ENCODE data around the gene SIGLEC8. TPM values are rescaled to one million over a fixed set of nuclear protein-coding genes. Genes with fewer than 3 reads are reported as not detected.
"Not testable (repeated sequence)": the region's sequence is repeated elsewhere in the genome, so short reads cannot be mapped to it uniquely, and the experiment has no call there.

The SIGLEC8 gene
- total and polyA plus RNA-seq, 3 experiments from 2014 or later, result not detected

- Mint-ChIP-seq H3K4me1 (peaks cover 0 to 12% (median 3%) of the 10 kb centered on the region in 3 donors), H3K36me3 (no peaks in the 10 kb centered on the region), H3K4me3 (no peak overlapping the region), H3K9me3 (no peaks in the 10 kb centered on the region), H3K27me3 (peaks cover 5 to 24% of the 10 kb centered on the region in 2 donors), H3K27ac (no peak overlapping the region)
- H3K27me3 ChIP-seq (ENCODE audit: insufficient read depth, low read length, poor library complexity, severe bottlenecking), result peaks cover 3% of the 10 kb centered on the region
- ChIA-PET POLR2A (no interaction called here), CTCF (interaction anchor here (2.5 to 3.7 kb wide), 2 partner anchors 12 to 39 kb away, joined by 6 to 12 read pairs; no protein-coding TSS in a partner anchor)
- no peaks in the 10 kb centered on the region for H3K36me3 ChIP-seq (ENCODE audit: insufficient read depth, low read length)
- no peak for DNase-seq
- H3K4me1 ChIP-seq (ENCODE audit: insufficient read depth, low read length), result no peaks in the 10 kb centered on the region
- no peaks in the 10 kb centered on the region for H3K9me3 ChIP-seq (ENCODE audit: low read length)
- no peak overlapping the region for H3K4me3 ChIP-seq (ENCODE audit: low read length)
- H3K27ac ChIP-seq (ENCODE audit: low read depth, low read length), result no peak overlapping the region
These were observed 23.8 kb downstream of the SIGLEC8 start for GRCh38 chr19:51434456-51434855.

- no peak for DNase-seq
- Mint-ChIP-seq H3K27me3 (peaks cover 5 to 22% of the 10 kb centered on the region in 2 donors), H3K9me3 (no peaks in the 10 kb centered on the region), H3K36me3 (no peaks in the 10 kb centered on the region), H3K4me3 (no peak overlapping the region), H3K27ac (no peak overlapping the region), H3K4me1 (peaks cover 0 to under 1% (median 0%) of the 10 kb centered on the region in 3 donors)
- H3K4me1 ChIP-seq (ENCODE audit: insufficient read depth, low read length), result no peaks in the 10 kb centered on the region
- CTCF ChIA-PET, result interaction anchor here (0.8 to 2.5 kb wide), 2 partner anchors 11 to 40 kb away, joined by 3 to 6 read pairs; no protein-coding TSS in a partner anchor
- H3K4me3 ChIP-seq (ENCODE audit: low read length), result no peak overlapping the region
- peaks cover 3% of the 10 kb centered on the region for H3K27me3 ChIP-seq (ENCODE audit: insufficient read depth, low read length, poor library complexity, severe bottlenecking)
- H3K9me3 ChIP-seq (ENCODE audit: low read length), result no peaks in the 10 kb centered on the region
- POLR2A ChIA-PET, result no interaction called here
- no peaks in the 10 kb centered on the region for H3K36me3 ChIP-seq (ENCODE audit: insufficient read depth, low read length)
- no peak overlapping the region for H3K27ac ChIP-seq (ENCODE audit: low read depth, low read length)
These were observed 25.2 kb downstream of the SIGLEC8 start for GRCh38 chr19:51433043-51433442.

GRCh38 chr19:51431124-51431523, 27.1 kb downstream of the SIGLEC8 start:
- ChIA-PET CTCF (no interaction called here), POLR2A (no interaction called here)
- Histone ChIP-seq H3K9me3 (ENCODE audit: low read length) (no peaks in the 10 kb centered on the region), H3K4me1 (ENCODE audit: insufficient read depth, low read length) (no peaks in the 10 kb centered on the region), H3K27me3 (ENCODE audit: insufficient read depth, low read length, poor library complexity, severe bottlenecking) (no peaks in the 10 kb centered on the region), H3K27ac (ENCODE audit: low read depth, low read length) (no peak overlapping the region), H3K36me3 (ENCODE audit: insufficient read depth, low read length) (no peaks in the 10 kb centered on the region), H3K4me3 (ENCODE audit: low read length) (no peak overlapping the region)
- no peaks in the 10 kb centered on the region for H3K9me3 Mint-ChIP-seq
- H3K27ac Mint-ChIP-seq, result no peak overlapping the region
- no peak for DNase-seq
- H3K27me3 Mint-ChIP-seq, result peaks cover 5 to 8% of the 10 kb centered on the region in 2 donors
- H3K4me1 Mint-ChIP-seq, result no peaks in the 10 kb centered on the region
- no peak overlapping the region for H3K4me3 Mint-ChIP-seq
- no peaks in the 10 kb centered on the region for H3K36me3 Mint-ChIP-seq

- H3K9me3 ChIP-seq (ENCODE audit: low read length), result no peaks in the 10 kb centered on the region
- H3K27ac ChIP-seq (ENCODE audit: low read depth, low read length), result no peak overlapping the region
- H3K4me1 ChIP-seq (ENCODE audit: insufficient read depth, low read length), result no peaks in the 10 kb centered on the region
- POLR2A ChIA-PET, result no interaction called here
- H3K27me3 Mint-ChIP-seq, result peaks cover 9% of the 10 kb centered on the region in 2 donors
- no peak overlapping the region for H3K27ac Mint-ChIP-seq
- no peaks in the 10 kb centered on the region for H3K9me3 Mint-ChIP-seq
- CTCF ChIA-PET, result no interaction called here
- H3K4me3 Mint-ChIP-seq, result no peak overlapping the region
- H3K27me3 ChIP-seq (ENCODE audit: insufficient read depth, low read length, poor library complexity, severe bottlenecking), result no peaks in the 10 kb centered on the region
- no peaks in the 10 kb centered on the region for H3K36me3 ChIP-seq (ENCODE audit: insufficient read depth, low read length)
- no peaks in the 10 kb centered on the region for H3K36me3 Mint-ChIP-seq
- no peak overlapping the region for H3K4me3 ChIP-seq (ENCODE audit: low read length)
- DNase-seq, result no peak
- H3K4me1 Mint-ChIP-seq, result no peaks in the 10 kb centered on the region
These were observed 28.0 kb downstream of the SIGLEC8 start for GRCh38 chr19:51430221-51430620.

- Histone ChIP-seq H3K27ac (ENCODE audit: low read depth, low read length) (no peak overlapping the region), H3K36me3 (ENCODE audit: insufficient read depth, low read length) (no peaks in the 10 kb centered on the region), H3K9me3 (ENCODE audit: low read length) (no peaks in the 10 kb centered on the region), H3K27me3 (ENCODE audit: insufficient read depth, low read length, poor library complexity, severe bottlenecking) (no peaks in the 10 kb centered on the region), H3K4me3 (ENCODE audit: low read length) (no peak overlapping the region), H3K4me1 (ENCODE audit: insufficient read depth, low read length) (no peaks in the 10 kb centered on the region)
- POLR2A ChIA-PET, result no interaction called here
- Mint-ChIP-seq H3K27ac (peak overlapping the region in 1 of 8 donors; percentile 50), H3K4me1 (peaks cover 0 to under 1% (median under 1%) of the 10 kb centered on the region in 3 donors), H3K9me3 (no peaks in the 10 kb centered on the region), H3K27me3 (peaks cover 15 to 18% of the 10 kb centered on the region in 2 donors), H3K36me3 (no peaks in the 10 kb centered on the region), H3K4me3 (no peak overlapping the region)
- DNase-seq, result no peak
- CTCF ChIA-PET, result interaction anchor here (2.0 kb wide), 1 partner anchor 10 kb away, joined by 4 read pairs; no protein-coding TSS in a partner anchor
These were observed 31.1 kb downstream of the SIGLEC8 start for GRCh38 chr19:51427201-51427600.

- Mint-ChIP-seq H3K27ac (no peak overlapping the region), H3K9me3 (no peaks in the 10 kb centered on the region), H3K36me3 (no peaks in the 10 kb centered on the region), H3K27me3 (peaks cover 27 to 35% of the 10 kb centered on the region in 2 donors), H3K4me3 (no peak overlapping the region), H3K4me1 (peaks cover 3 to 6% (median 4%) of the 10 kb centered on the region in 3 donors)
- Histone ChIP-seq H3K36me3 (ENCODE audit: insufficient read depth, low read length) (no peaks in the 10 kb centered on the region), H3K4me1 (ENCODE audit: insufficient read depth, low read length) (no peaks in the 10 kb centered on the region), H3K27me3 (ENCODE audit: insufficient read depth, low read length, poor library complexity, severe bottlenecking) (peaks cover 3% of the 10 kb centered on the region), H3K9me3 (ENCODE audit: low read length) (no peaks in the 10 kb centered on the region), H3K27ac (ENCODE audit: low read depth, low read length) (no peak overlapping the region), H3K4me3 (ENCODE audit: low read length) (no peak overlapping the region)
- DNase-seq, result peak; percentile 70 to 86 (median 80)
- ChIA-PET POLR2A (no interaction called here), CTCF (interaction anchor here (0.6 to 5.7 kb wide), 20 partner anchors 11 to 356 kb away, joined by 3 to 48 read pairs (median 4); partner anchors contain the start of genes NKG7 and VSIG10L)
These were observed 36.2 kb downstream of the SIGLEC8 start for GRCh38 chr19:51422053-51422448.

- peak overlapping the region in 1 of 7 donors; percentile 56 for H3K4me3 Mint-ChIP-seq
- H3K27me3 Mint-ChIP-seq, result peaks cover 25 to 38% of the 10 kb centered on the region in 2 donors
- DNase-seq, result peak in 1 of 5 donors; percentile 4
These were observed 36.8 kb downstream of the SIGLEC8 start for GRCh38 chr19:51421229-51422052.

GRCh38 chr19:51420511-51420910, 37.7 kb downstream of the SIGLEC8 start:
- POLR2A ChIA-PET; H3K36me3 Mint-ChIP-seq; H3K4me1 Mint-ChIP-seq; H3K4me3 ChIP-seq (ENCODE audit: low read length); DNase-seq; H3K9me3 Mint-ChIP-seq; H3K4me3 Mint-ChIP-seq; H3K27ac Mint-ChIP-seq; H3K36me3 ChIP-seq (ENCODE audit: insufficient read depth, low read length); H3K9me3 ChIP-seq (ENCODE audit: low read length); H3K4me1 ChIP-seq (ENCODE audit: insufficient read depth, low read length); H3K27ac ChIP-seq (ENCODE audit: low read depth, low read length); H3K27me3 ChIP-seq (ENCODE audit: insufficient read depth, low read length, poor library complexity, severe bottlenecking): not testable (repeated sequence)
- CTCF ChIA-PET, result interaction anchor here (1.6 to 5.7 kb wide), 7 partner anchors 14 to 237 kb away, joined by 7 to 48 read pairs (median 12); partner anchors contain the start of gene VSIG10L
- peaks cover 24 to 38% of the 10 kb centered on the region in 2 donors for H3K27me3 Mint-ChIP-seq

More at GRCh38 chr19:51421229-51422052, 36.8 kb downstream of the SIGLEC8 start:
- Histone ChIP-seq H3K27me3 (ENCODE audit: insufficient read depth, low read length, poor library complexity, severe bottlenecking) (peaks cover 3% of the 10 kb centered on the region), H3K4me3 (ENCODE audit: low read length) (no peak overlapping the region), H3K9me3 (ENCODE audit: low read length) (no peaks in the 10 kb centered on the region), H3K4me1 (ENCODE audit: insufficient read depth, low read length) (no peaks in the 10 kb centered on the region), H3K36me3 (ENCODE audit: insufficient read depth, low read length) (no peaks in the 10 kb centered on the region), H3K27ac (ENCODE audit: low read depth, low read length) (no peak overlapping the region)
- ChIA-PET POLR2A (no interaction called here), CTCF (interaction anchor here (0.6 to 5.7 kb wide), 19 partner anchors 10 to 356 kb away, joined by 3 to 48 read pairs (median 4); partner anchors contain the start of genes NKG7 and VSIG10L)
- peak overlapping the region in 1 of 8 donors; percentile 29 for H3K27ac Mint-ChIP-seq
- no peaks in the 10 kb centered on the region for H3K36me3 Mint-ChIP-seq
- H3K9me3 Mint-ChIP-seq, result no peaks in the 10 kb centered on the region
- peaks cover 4 to 6% (median 4%) of the 10 kb centered on the region in 3 donors for H3K4me1 Mint-ChIP-seq
